H1 (cell line): ENCODE data around the gene TRPC4. TPM values are rescaled to one million over a fixed set of nuclear protein-coding genes. Genes with fewer than 3 reads are reported as not detected.

Source experiments
- CTCF ChIA-PET: fragments of 300-600 bp; sonication (Branson Sonifier 250); formaldehyde crosslinking; loops from one replicate; lab custom pipeline; 2021; ENCODE audit not compliant: partially characterized antibody; lab: Charles Lee
- POLR2A ChIA-PET: fragments of 300-600 bp; sonication (Branson Sonifier 250); formaldehyde crosslinking; loops from one replicate; lab custom pipeline; 2021; ENCODE audit warnings: inconsistent platforms; ENCODE audit not compliant: partially characterized antibody; lab: Charles Lee
- DNase-seq, 2 experiments: peaks; one replicate each; pipeline versions ENCODE4 v3.0.0 to v3.0.0-alpha.2; 2010 to 2022; ENCODE audit warnings: low spot score in 2 of 2, low read depth in 1 of 2, mixed read lengths in 1 of 2
- FAIRE-seq: peaks from 2 replicates; lab custom pipeline; 2011; peaks lifted over from hg19 to GRCh38; lab: Jason Lieb, UNC
- H2AFZ ChIP-seq: 2 replicates; pipeline ENCODE4 v1.8.1; 2012; ENCODE audit warnings: low read length, inconsistent platforms
- H2AK5ac ChIP-seq: 2 replicates; pipeline ENCODE4 v1.6.1; 2013; ENCODE audit warnings: low read depth, low read length
- H2BK120ac ChIP-seq: replicated peaks from 2 replicates; pipeline ENCODE3; 2013; ENCODE audit warnings: low read depth, low read length, inconsistent platforms
- H2BK12ac ChIP-seq: 2 replicates; pipeline ENCODE4 v1.6.1; 2013; ENCODE audit warnings: low read depth, low read length
- H2BK15ac ChIP-seq: 2 replicates; pipeline ENCODE4 v1.6.1; 2013; ENCODE audit warnings: low read length
- H2BK20ac ChIP-seq: 2 replicates; pipeline ENCODE4 v1.6.1; 2013; ENCODE audit warnings: low read length
- H2BK5ac ChIP-seq: 2 replicates; pipeline ENCODE4 v1.6.1; 2013; ENCODE audit warnings: low read depth, low read length
- H3K14ac ChIP-seq: 2 replicates; pipeline ENCODE4 v1.6.1; 2013; ENCODE audit warnings: inconsistent platforms; ENCODE audit not compliant: insufficient read length
- H3K18ac ChIP-seq: 2 replicates; pipeline ENCODE4 v1.6.1; 2013; ENCODE audit warnings: low read length; ENCODE audit errors: extremely low read depth
- H3K23ac ChIP-seq: 2 replicates; pipeline ENCODE4 v1.6.1; 2013; ENCODE audit warnings: inconsistent platforms; ENCODE audit not compliant: insufficient read length
- H3K23me2 ChIP-seq: 2 replicates; pipeline ENCODE4 v1.6.1; 2013; ENCODE audit warnings: low read depth, low read length
- H3K27ac ChIP-seq: 2 replicates; pipeline ENCODE4 v1.6.1; 2011; ENCODE audit warnings: low read depth, low read length, inconsistent platforms
- H3K27me3 ChIP-seq, 4 experiments: replicated peaks in 1 of 4; 1 replicate in 1 of 4; 2 replicates in 3 of 4; pipeline versions ENCODE4 v1.6.1 to v1.8.1; 2011 to 2013; ENCODE audit warnings: low read length in 3 of 4, mild to moderate bottlenecking in 3 of 4, inconsistent platforms in 2 of 4, mixed read lengths in 2 of 4, moderate library complexity in 1 of 4; ENCODE audit not compliant: control insufficient read depth in 3 of 4, insufficient read depth in 3 of 4; ENCODE audit errors: extremely low read depth in 1 of 4
- H3K36me3 ChIP-seq, 4 experiments: 2 replicates each; pipeline versions ENCODE4 v1.6.1 to v1.8.1; 2011 to 2013; ENCODE audit warnings: mild to moderate bottlenecking in 4 of 4, low read length in 3 of 4, moderate library complexity in 2 of 4, control low read depth in 1 of 4, inconsistent platforms in 1 of 4; ENCODE audit not compliant: insufficient read depth in 4 of 4, control insufficient read depth in 2 of 4
- H3K4ac ChIP-seq: replicated peaks from 2 replicates; pipeline ENCODE3; 2013; ENCODE audit warnings: low read length, low read depth, mixed read lengths, inconsistent platforms; ENCODE audit not compliant: insufficient read length
- H3K4me1 ChIP-seq, 4 experiments: replicated peaks in 1 of 4; 1 replicate in 1 of 4; 2 replicates in 3 of 4; pipeline versions ENCODE4 v1.6.1 to v1.8.1; 2011 to 2013; ENCODE audit warnings: low read length in 3 of 4, inconsistent platforms in 2 of 4, mixed read lengths in 1 of 4; ENCODE audit not compliant: insufficient read depth in 4 of 4, control insufficient read depth in 3 of 4
- H3K4me2 ChIP-seq, 2 experiments: 2 replicates each; pipeline versions ENCODE4 v1.6.1 to v1.8.1; 2011 to 2013; ENCODE audit warnings: low read depth in 2 of 2, low read length in 2 of 2, control low read depth in 1 of 2, inconsistent platforms in 1 of 2, mild to moderate bottlenecking in 1 of 2; ENCODE audit not compliant: insufficient read depth in 1 of 2
- H3K4me3 ChIP-seq, 4 experiments: fragments of 200-600, 300-600 bp in 1 of 4; sonication (generic), shearing (Covaris generic), sonication (Bioruptor Twin) in 1 of 4; 2 replicates each; pipeline versions ENCODE4 v1.5.1 to v1.8.1; 2011 to 2016; ENCODE audit warnings: low read length in 4 of 4, low read depth in 3 of 4, control low read depth in 2 of 4, inconsistent platforms in 2 of 4, mild to moderate bottlenecking in 2 of 4, mixed read lengths in 1 of 4, moderate library complexity in 1 of 4; ENCODE audit not compliant: insufficient read depth in 2 of 4; ENCODE audit errors: extremely low read depth in 1 of 4
- H3K56ac ChIP-seq: replicated peaks from 2 replicates; pipeline ENCODE3; 2013; ENCODE audit warnings: low read depth, mild to moderate bottlenecking, mixed read lengths, low read length, inconsistent platforms; ENCODE audit not compliant: insufficient read length
- H3K79me1 ChIP-seq: 2 replicates; pipeline ENCODE4 v1.6.1; 2013; ENCODE audit warnings: low read depth, low read length, control low read depth
- H3K79me2 ChIP-seq, 2 experiments: 2 replicates each; pipeline versions ENCODE4 v1.6.1 to v1.8.1; 2012 to 2013; ENCODE audit warnings: low read length in 2 of 2, mild to moderate bottlenecking in 2 of 2, inconsistent platforms in 1 of 2; ENCODE audit not compliant: insufficient read depth in 2 of 2, control insufficient read depth in 1 of 2
- H3K9ac ChIP-seq, 4 experiments: replicated peaks in 1 of 4; 1 replicate in 1 of 4; 2 replicates in 3 of 4; pipeline versions ENCODE4 v1.6.1 to v1.8.1; 2011 to 2013; ENCODE audit warnings: low read depth in 3 of 4, low read length in 3 of 4, control low read depth in 2 of 4, mild to moderate bottlenecking in 2 of 4, moderate library complexity in 2 of 4, inconsistent platforms in 1 of 4; ENCODE audit errors: extremely low read depth in 1 of 4
- H3K9me3 ChIP-seq, 2 experiments: 2 replicates each; pipeline versions ENCODE4 v1.6.1 to v1.8.1; 2012 to 2013; ENCODE audit warnings: mild to moderate bottlenecking in 2 of 2, moderate library complexity in 2 of 2, control low read depth in 1 of 2, inconsistent platforms in 1 of 2, low read depth in 1 of 2, low read length in 1 of 2, mixed read lengths in 1 of 2; ENCODE audit not compliant: insufficient read depth in 2 of 2
- H4K20me1 ChIP-seq, 2 experiments: replicated peaks in 1 of 2; 2 replicates each; pipeline versions ENCODE3 to v1.8.1; 2011 to 2013; ENCODE audit warnings: inconsistent platforms in 2 of 2, low read length in 2 of 2, mild to moderate bottlenecking in 1 of 2; ENCODE audit not compliant: insufficient read depth in 2 of 2, control insufficient read depth in 1 of 2
- H4K5ac ChIP-seq: 2 replicates; pipeline ENCODE4 v1.6.1; 2013; ENCODE audit warnings: low read length, low read depth, mixed read lengths, inconsistent platforms; ENCODE audit not compliant: insufficient read length
- H4K8ac ChIP-seq: 2 replicates; pipeline ENCODE4 v1.8.0; 2013; ENCODE audit warnings: mild to moderate bottlenecking, moderate library complexity, low read length, inconsistent platforms; ENCODE audit not compliant: insufficient read depth; ENCODE audit errors: extremely low read depth
- H4K91ac ChIP-seq: replicated peaks from 2 replicates; pipeline ENCODE3; 2013; ENCODE audit warnings: low read length, mixed read lengths, inconsistent platforms; ENCODE audit not compliant: insufficient read length
- KDM5A ChIP-seq: fragments of 200-600 bp; IDR thresholded peaks from 2 replicates; pipeline ENCODE4 v1.7.1; 2012; ENCODE audit warnings: mild to moderate bottlenecking, low read length, inconsistent platforms, mixed read lengths
- PHF8 ChIP-seq: fragments of 200-600 bp; sonication (generic); conservative IDR thresholded peaks from 2 replicates; pipeline ENCODE4 v1.7.1; 2012; ENCODE audit warnings: low read depth, mild to moderate bottlenecking, inconsistent platforms, low read length, moderate library complexity
- POLR2A ChIP-seq, 2 experiments: IDR thresholded peaks; 1 replicate in 1 of 2; 2 replicates in 1 of 2; pipeline ENCODE4 v1.6.1; 2011; ENCODE audit warnings: low read depth in 2 of 2, low read length in 2 of 2, mild to moderate bottlenecking in 2 of 2; ENCODE audit errors: control extremely low read depth in 1 of 2
- RAD21 ChIP-seq, 2 experiments: IDR thresholded peaks in 1 of 2; conservative IDR thresholded peaks in 1 of 2; 2 replicates each; pipeline ENCODE4 v1.6.1; 2011; ENCODE audit warnings: low read depth in 2 of 2, low read length in 2 of 2, improper control_type of control experiment in 1 of 2, inconsistent platforms in 1 of 2, mild to moderate bottlenecking in 1 of 2, moderate library complexity in 1 of 2
- RBBP5 ChIP-seq: IDR thresholded peaks from 2 replicates; pipeline ENCODE4 v1.7.1; 2012; ENCODE audit warnings: low read depth, mild to moderate bottlenecking, inconsistent platforms, low read length, moderate library complexity, borderline replicate concordance
- RXRA ChIP-seq: IDR thresholded peaks from 2 replicates; pipeline ENCODE4 v1.6.1; 2011; ENCODE audit warnings: low read depth, mild to moderate bottlenecking, low read length, moderate library complexity; ENCODE audit not compliant: insufficient read depth
- WGBS, 2 experiments: shearing (Covaris generic) in 1 of 2; methylation state at CpG; one replicate each; pipeline versions ENCODE4 v1.1.6 to v1.1.7; 2013 to 2015; ENCODE audit warnings: low lambda C conversion rate in 2 of 2, mixed read lengths in 2 of 2, inconsistent platforms in 1 of 2, low coverage in 1 of 2, missing lambda C conversion rate in 1 of 2; ENCODE audit not compliant: insufficient replicate concordance in 2 of 2, insufficient coverage in 1 of 2, insufficient read length in 1 of 2; ENCODE audit errors: extremely low coverage in 1 of 2, missing lambda C conversion rate in 1 of 2; 5-methylcytosine and 5-hydroxymethylcytosine counted together
- polyA plus RNA-seq, 7 experiments: library from polyadenylated mRNA; depleted of rRNA in 3 of 7; stranded (reverse) in 5 of 7; unstranded in 2 of 7; fragments of >200 nt in 5 of 7; fragments of 200-250 nt in 2 of 7; gene quantifications; 1 replicate in 5 of 7; 2 replicates in 1 of 7; 4 replicates in 1 of 7; pipeline versions ENCODE4 v1.2.1 to v1.2.3, GENCODE V29; 2011 to 2013; ENCODE audit warnings: missing spikeins in 2 of 7, mixed read lengths in 2 of 7
- total RNA-seq: library from RNA; stranded (reverse); fragmentation: NEBNext Ultra II Directional; extraction: Animal tissue kit (Norgen Biotek cat#: 25700); gene quantifications from 2 replicates; pipeline ENCODE4 v1.2.1, GENCODE V29; 2021
- TF ChIP-seq, protein P1 (sequence below): IDR thresholded peaks from 2 replicates; pipeline ENCODE4 v1.6.1; 2012; ENCODE audit warnings: inconsistent platforms

The TRPC4 gene
- total and polyA plus RNA-seq, 2 of the 8 experiments (the other 6 are each of a cell fraction or from before 2014, with no cell fraction given) = 12.3 to 14.7 TPM

DNA sequence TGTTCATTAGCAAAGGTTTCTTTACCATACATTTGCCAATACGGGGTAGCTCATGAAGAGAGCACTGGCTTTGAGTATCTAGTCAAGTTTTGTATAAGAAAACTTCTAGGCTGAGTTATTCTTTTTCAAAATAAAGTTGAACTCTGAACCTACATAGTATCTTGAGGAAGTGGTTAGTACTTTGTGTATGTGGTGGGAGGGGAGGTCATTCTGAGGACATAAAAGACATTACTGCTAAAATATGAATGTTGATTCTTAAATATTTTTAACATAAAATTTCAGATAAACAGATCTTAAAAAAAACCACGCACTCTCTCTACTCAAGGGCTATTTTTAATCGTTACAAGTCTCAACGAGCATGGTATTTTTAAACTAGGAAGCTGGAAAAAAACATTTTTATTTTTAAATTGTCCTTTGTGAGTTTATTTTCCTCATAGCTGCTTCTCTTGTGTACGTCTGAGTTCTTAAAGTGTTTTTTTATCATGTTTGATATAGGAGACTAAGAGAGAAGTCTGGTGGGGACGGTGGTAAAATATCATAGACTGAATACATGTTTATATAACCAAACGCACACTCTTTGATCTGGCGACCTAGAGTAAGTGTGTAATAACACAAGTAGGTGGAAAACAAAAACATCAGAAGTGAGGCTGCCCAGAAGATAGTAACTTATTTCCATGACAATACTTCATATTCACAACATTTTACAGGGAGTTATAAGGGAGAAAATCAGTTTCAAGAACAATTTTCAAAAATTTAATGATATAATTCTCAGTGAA, 153.0 kb downstream of the TRPC4 start:
- no peak overlapping the region for H3K9ac ChIP-seq
- no peak overlapping the region for H2BK120ac ChIP-seq
- no peak overlapping the region for H3K4ac ChIP-seq
- H3K79me2 ChIP-seq = peaks cover 0 to 2% of the 10 kb centered on the region in 2 experiments; a peak in 1 of 4 replicates
- no peak overlapping the region for H2BK12ac ChIP-seq
- H3K18ac ChIP-seq = no peak overlapping the region
- no peaks in the 10 kb centered on the region for H3K4me1 ChIP-seq
- H4K91ac ChIP-seq = no peak overlapping the region
- no peak overlapping the region for H2BK15ac ChIP-seq
- H4K8ac ChIP-seq = no peak overlapping the region
- no peak overlapping the region for H4K5ac ChIP-seq
- no peak overlapping the region for H3K4me3 ChIP-seq
- no peak overlapping the region for H3K4me2 ChIP-seq
- H4K20me1 ChIP-seq = no peaks in the 10 kb centered on the region
- ChIA-PET CTCF (no interaction called here), POLR2A (no interaction called here)
- no peak overlapping the region for H3K56ac ChIP-seq
- 89% methylated on average over 8 of the region's 8 CpGs; no CpG with 5 or more reads in 1 of the 2 experiments for WGBS, 2 experiments
- H2BK20ac ChIP-seq = no peak overlapping the region
- no peaks in the 10 kb centered on the region for H3K36me3 ChIP-seq
- H3K9me3 ChIP-seq = no peaks in the 10 kb centered on the region
- H3K27me3 ChIP-seq = no peaks in the 10 kb centered on the region
- H3K27ac ChIP-seq = no peak overlapping the region
- no peak overlapping the region for H3K23ac ChIP-seq
- DNase-seq = no peak
- no peak for TF ChIP-seq POLR2A (IDR thresholded peaks at IDR 0.05; ENCODE audit: control extremely low read depth in 1 of 2, low read depth in 2 of 2, low read length in 2 of 2)
- TF ChIP-seq RAD21 (IDR thresholded peaks at IDR 0.05 in 1 of 2, conservative IDR thresholded peaks at IDR 0.05 in 1 of 2; ENCODE audit: low read depth in 2 of 2, low read length in 2 of 2) = no peak
- TF ChIP-seq PHF8 = no peak
- no peak for TF ChIP-seq RBBP5
- TF ChIP-seq RXRA = no peak
- TF ChIP-seq, protein P1, sequence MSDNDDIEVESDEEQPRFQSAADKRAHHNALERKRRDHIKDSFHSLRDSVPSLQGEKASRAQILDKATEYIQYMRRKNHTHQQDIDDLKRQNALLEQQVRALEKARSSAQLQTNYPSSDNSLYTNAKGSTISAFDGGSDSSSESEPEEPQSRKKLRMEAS = no peak
- no peak for TF ChIP-seq KDM5A
- no peak for FAIRE-seq
- H2BK5ac ChIP-seq = no peak overlapping the region
- H3K79me1 ChIP-seq = no peaks in the 10 kb centered on the region
- no peak overlapping the region for H2AFZ ChIP-seq
- no peak overlapping the region for H3K14ac ChIP-seq
- no peaks in the 10 kb centered on the region for H3K23me2 ChIP-seq
- H2AK5ac ChIP-seq = no peak overlapping the region
